ENCODE data around the gene PDXP. TPM values are rescaled to one million over a fixed set of nuclear protein-coding genes. Genes with fewer than 3 reads are reported as not detected.
A peak's percentile ranks its signal among the peaks of the same experiment; 100 is the strongest.
"Not testable (repeated sequence)": the region's sequence is repeated elsewhere in the genome, so short reads cannot be mapped to it uniquely, and the experiment has no call there.

Gene PDXP
- total RNA-seq, 2 experiments from 2014 or later: 1.5 TPM

- no peaks in the 10 kb centered on the region for H3K27me3 ChIP-seq (ENCODE audit: control insufficient read depth in 1 of 2, insufficient read depth in 2 of 2, low read length in 2 of 2)
- no peaks in the 10 kb centered on the region for H3K9me3 Mint-ChIP-seq
- peaks cover 39% of the 10 kb centered on the region for H3K36me3 ChIP-seq (ENCODE audit: insufficient read depth, low read length)
- H3K27me3 Mint-ChIP-seq: no peaks in the 10 kb centered on the region
- H3K4me1 Mint-ChIP-seq (ENCODE audit: low read depth): peaks cover 25% of the 10 kb centered on the region
- ChIA-PET CTCF (no interaction called here), POLR2A (interaction anchor here (0.9 to 1.3 kb wide), 3 partner anchors 12 to 20 kb away, joined by 3 read pairs; partner anchors contain the start of gene LGALS1)
- intact Hi-C loops (cut with DNase I, micrococcal nuclease): no loop called here
- no peak for TF ChIP-seq CTCF (IDR thresholded peaks at IDR 0.05)
- no peak overlapping the region for H3K4me3 Mint-ChIP-seq
- H3K4me3 ChIP-seq (ENCODE audit: low read length): no peak overlapping the region
- peaks cover 59% of the 10 kb centered on the region for H3K36me3 Mint-ChIP-seq (ENCODE audit: low read depth)
- no peak overlapping the region for H3K27ac ChIP-seq (ENCODE audit: low read depth in 1 of 2, low read length in 2 of 2)
- H3K27ac Mint-ChIP-seq: no peak overlapping the region
- H3K9me3 ChIP-seq (ENCODE audit: control insufficient read depth in 1 of 2, insufficient read depth in 1 of 2, low read length in 2 of 2): no peaks in the 10 kb centered on the region
- peaks cover 21% of the 10 kb centered on the region for H3K4me1 ChIP-seq (ENCODE audit: insufficient read depth, low read length)
- DNase-seq: no peak
- ATAC-seq (ENCODE audit: poor library complexity): no peak
Observed at GRCh38 chr22:37655252-37655563, 3.3 kb upstream of the PDXP start.

- Mint-ChIP-seq H3K36me3 (ENCODE audit: low read depth) (peaks cover 49% of the 10 kb centered on the region), H3K27ac (peak overlapping the region; percentile 64), H3K4me1 (ENCODE audit: low read depth) (peaks cover 39% of the 10 kb centered on the region), H3K4me3 (peak overlapping the region; percentile 66)
- H3K9me3 Mint-ChIP-seq; H3K9me3 ChIP-seq (ENCODE audit: control insufficient read depth in 1 of 2, insufficient read depth in 1 of 2, low read length in 2 of 2); DNase-seq; intact Hi-C loops (cut with DNase I, micrococcal nuclease); H3K27me3 ChIP-seq (ENCODE audit: control insufficient read depth in 1 of 2, insufficient read depth in 2 of 2, low read length in 2 of 2); H3K4me3 ChIP-seq (ENCODE audit: low read length); H3K27me3 Mint-ChIP-seq; ATAC-seq (ENCODE audit: poor library complexity); H3K27ac ChIP-seq (ENCODE audit: low read depth in 1 of 2, low read length in 2 of 2): not testable (repeated sequence)
- ChIA-PET POLR2A (interaction anchor here (9.8 kb wide), 1 partner anchor 17 kb away, joined by 256 read pairs; the partner anchor contains the start of gene LGALS1), CTCF (interaction anchor here (1.5 to 5.6 kb wide), 2 partner anchors 23 to 25 kb away, joined by 6 to 63 read pairs; no protein-coding TSS in a partner anchor)
- Histone ChIP-seq H3K36me3 (ENCODE audit: insufficient read depth, low read length) (peaks cover 26% of the 10 kb centered on the region), H3K4me1 (ENCODE audit: insufficient read depth, low read length) (peaks cover 35% of the 10 kb centered on the region)
Observed at GRCh38 chr22:37656583-37656982, 1.9 kb upstream of the PDXP start.

GRCh38 chr22:37657590-37658132 is 862 bp upstream of the PDXP start:
- Mint-ChIP-seq H3K36me3 (ENCODE audit: low read depth) (peaks cover 40% of the 10 kb centered on the region), H3K4me1 (ENCODE audit: low read depth) (peaks cover 44% of the 10 kb centered on the region), H3K27me3 (no peaks in the 10 kb centered on the region), H3K27ac (peak overlapping the region; percentile 91), H3K4me3 (peak overlapping the region; percentile 91), H3K9me3 (no peaks in the 10 kb centered on the region)
- DNase-seq (no peak), ATAC-seq (ENCODE audit: poor library complexity) (no peak)
- H3K4me1 ChIP-seq (ENCODE audit: insufficient read depth, low read length): peaks cover 35% of the 10 kb centered on the region
- no peaks in the 10 kb centered on the region for H3K9me3 ChIP-seq (ENCODE audit: control insufficient read depth in 1 of 2, insufficient read depth in 1 of 2, low read length in 2 of 2)
- peak overlapping the region; percentile 52 for H3K4me3 ChIP-seq (ENCODE audit: low read length)
- H3K27me3 ChIP-seq (ENCODE audit: control insufficient read depth in 1 of 2, insufficient read depth in 2 of 2, low read length in 2 of 2): no peaks in the 10 kb centered on the region
- CTCF ChIA-PET: interaction anchor here (0.8 to 5.6 kb wide), 10 partner anchors 14 to 90 kb away, joined by 3 to 63 read pairs (median 5); partner anchors contain the start of gene LGALS1
- intact Hi-C loops (cut with DNase I, micrococcal nuclease): loop anchor here (1.0 to 2.0 kb wide), 3 partner anchors 15 to 20 kb away; no protein-coding TSS in a partner anchor
- peaks cover 20% of the 10 kb centered on the region for H3K36me3 ChIP-seq (ENCODE audit: insufficient read depth, low read length)
- TF ChIP-seq CTCF (IDR thresholded peaks at IDR 0.05): no peak
- peak overlapping the region; percentile 48 to 78 for H3K27ac ChIP-seq (ENCODE audit: low read depth in 1 of 2, low read length in 2 of 2)
- POLR2A ChIA-PET: interaction anchor here (0.9 to 9.8 kb wide), 20 partner anchors 8 to 882 kb away, joined by 3 to 256 read pairs (median 6); partner anchors contain the start of genes ANKRD54, GCAT, GGA1 and IFT27
